Stomach (tissue), 9 donors: ENCODE data around the gene SVOPL. TPM values are rescaled to one million over a fixed set of nuclear protein-coding genes. Genes with fewer than 3 reads are reported as not detected.

Experiments used
- DNase-seq, 2 donors: peaks; one replicate each; pipeline versions ENCODE4 v3.0.0 to v3.0.0-alpha.2; 2013 to 2019
- H3K27ac ChIP-seq, 5 donors: fragments of 200-600 bp in 4 of 5; sonication (generic) in 4 of 5; one replicate each; pipeline ENCODE4 v1.5.1; 2013 to 2019; ENCODE audit warnings: mild to moderate bottlenecking in 1 of 5, moderate library complexity in 1 of 5
- H3K27me3 ChIP-seq, 3 donors: fragments of 200-600 bp; sonication (generic); one replicate each; pipeline ENCODE4 v1.5.1; 2017 to 2019; ENCODE audit warnings: mixed run types in 1 of 3
- H3K36me3 ChIP-seq, 4 donors: fragments of 200-600 bp; sonication (generic); 1 replicate in 3 of 4; 2 replicates in 1 of 4; pipeline ENCODE4 v1.5.1; 2016 to 2019
- H3K4me1 ChIP-seq, 4 donors: fragments of 200-600 bp; sonication (generic); one replicate each; pipeline ENCODE4 v1.5.1; 2016 to 2019
- H3K4me3 ChIP-seq, 4 donors: fragments of 200-600 bp; sonication (generic) in 3 of 4; one replicate each; pipeline ENCODE4 v1.5.1; 2016 to 2019; ENCODE audit warnings: mild to moderate bottlenecking in 1 of 4
- H3K9me3 ChIP-seq, 4 donors: fragments of 200-600 bp; sonication (generic); one replicate each; pipeline ENCODE4 v1.5.1; 2016 to 2019
- CTCF ChIP-seq, 7 experiments: fragments of 450-650 bp in 4 of 7; fragments of 200-600 bp in 3 of 7; sonication (generic) in 3 of 7; IDR thresholded peaks; one replicate each; pipeline ENCODE4 v1.5.1; 2016 to 2019; ENCODE audit warnings: antibody characterized with exemption in 7 of 7, control low read depth in 2 of 7, mild to moderate bottlenecking in 1 of 7
- EP300 ChIP-seq: sonication (generic); formaldehyde crosslinking; IDR thresholded peaks from one replicate; pipeline ENCODE4 v1.6.1; 2017; ENCODE audit warnings: antibody characterized with exemption
- POLR2A ChIP-seq, 4 donors: fragments of 450-650 bp; IDR thresholded peaks; one replicate each; pipeline ENCODE4 v1.6.1; 2016; ENCODE audit warnings: antibody characterized with exemption in 4 of 4, control low read depth in 2 of 4, mild to moderate bottlenecking in 1 of 4, moderate library complexity in 1 of 4
- POLR2AphosphoS5 ChIP-seq, 3 donors: sonication (generic); formaldehyde crosslinking; IDR thresholded peaks; one replicate each; pipeline ENCODE4 v1.6.1; 2016; ENCODE audit warnings: antibody characterized with exemption in 3 of 3
- WGBS, 5 donors: extraction: QIAGEN DNeasy Blood & Tissue Kit in 3 of 5; methylation state at CpG; one replicate each; pipeline versions ENCODE4 v1.1.5 to v1.1.7; 2013 to 2018; 5-methylcytosine and 5-hydroxymethylcytosine counted together
- intact Hi-C: fragments of 100-400 bp; cut with DNase I; formaldehyde crosslinking; loops from one replicate; pipeline ENCODE4 v1.15.1; 2023; ENCODE audit warnings: low total_unique reads
- polyA plus RNA-seq, 3 donors: library from polyadenylated mRNA; stranded (reverse); fragments of 200-250 nt; gene quantifications; one replicate each; pipeline ENCODE4 v1.2.3, GENCODE V29; 2013
- total RNA-seq, 5 donors: library from RNA; depleted of rRNA; stranded (reverse); fragments of >200 nt; gene quantifications; one replicate each; pipeline versions ENCODE4 v1.1.0 to v1.2.3, GENCODE V29; 2014 to 2016
- donor health status: healthy with polysubstance abuse.
- donor health status: Bipolar disorder and iron deficiency.
- donor health status: healthy.

Gene SVOPL
- total and polyA plus RNA-seq, 8 donors, result under 0.01 to 2.3 (median 0.13) TPM; not detected in 5

- H3K27ac ChIP-seq, result no peak overlapping the region
- H3K9me3 ChIP-seq, result no peaks in the 10 kb centered on the region
- H3K36me3 ChIP-seq, result no peaks in the 10 kb centered on the region
- WGBS, 5 donors, result 54 to 75% (median 69%) methylated on average over 12 of the region's 12 CpGs
- H3K27me3 ChIP-seq, result no peaks in the 10 kb centered on the region
- H3K4me3 ChIP-seq, result no peak overlapping the region
- intact Hi-C loops, result no loop called here
- TF ChIP-seq POLR2A (IDR thresholded peaks at IDR 0.05), result no peak
- H3K4me1 ChIP-seq, result no peaks in the 10 kb centered on the region
- peak in 1 of 2 donors; percentile 65 for DNase-seq
Measured at GRCh38 chr7:138608275-138608674, 92.9 kb downstream of the SVOPL start.

GRCh38 chr7:138607216-138608126, 93.7 kb downstream of the SVOPL start:
- TF ChIP-seq POLR2AphosphoS5 (IDR thresholded peaks at IDR 0.05), result no peak
- TF ChIP-seq POLR2A (IDR thresholded peaks at IDR 0.05), result no peak
- TF ChIP-seq EP300, result no peak
- no peak for TF ChIP-seq CTCF (IDR thresholded peaks at IDR 0.05)
- intact Hi-C loops, result no loop called here
- Histone ChIP-seq H3K27me3 (no peaks in the 10 kb centered on the region), H3K4me3 (no peak overlapping the region), H3K9me3 (no peaks in the 10 kb centered on the region), H3K4me1 (no peaks in the 10 kb centered on the region), H3K36me3 (no peaks in the 10 kb centered on the region), H3K27ac (no peak overlapping the region)
- DNase-seq, result no peak
- WGBS, 5 donors, result 77 to 89% (median 85%) methylated on average over 11 of the region's 11 CpGs

- 89 to 95% (median 95%) methylated on average over 3 of the region's 3 CpGs for WGBS, 5 donors
- Histone ChIP-seq H3K36me3 (no peaks in the 10 kb centered on the region), H3K9me3 (no peaks in the 10 kb centered on the region), H3K27me3 (no peaks in the 10 kb centered on the region), H3K4me3 (no peak overlapping the region), H3K27ac (no peak overlapping the region), H3K4me1 (no peaks in the 10 kb centered on the region)
- DNase-seq, result no peak
- intact Hi-C loops, result no loop called here
- no peak for TF ChIP-seq POLR2AphosphoS5 (IDR thresholded peaks at IDR 0.05)
- no peak for TF ChIP-seq EP300
- no peak for TF ChIP-seq POLR2A (IDR thresholded peaks at IDR 0.05)
- no peak for TF ChIP-seq CTCF (IDR thresholded peaks at IDR 0.05)
Measured at GRCh38 chr7:138606236-138606635, 94.9 kb downstream of the SVOPL start.

GRCh38 chr7:138603549-138604318, 97.4 kb downstream of the SVOPL start:
- no peaks in the 10 kb centered on the region for H3K4me1 ChIP-seq
- H3K27me3 ChIP-seq, result no peaks in the 10 kb centered on the region
- no peaks in the 10 kb centered on the region for H3K36me3 ChIP-seq
- DNase-seq, result no peak
- intact Hi-C loops, result no loop called here
- WGBS, 5 donors, result 82 to 95% (median 92%) methylated on average over 8 of the region's 8 CpGs
- H3K27ac ChIP-seq, result no peak overlapping the region
- H3K9me3 ChIP-seq, result no peaks in the 10 kb centered on the region
- H3K4me3 ChIP-seq, result no peak overlapping the region
- no peak for TF ChIP-seq CTCF (IDR thresholded peaks at IDR 0.05)
- no peak for TF ChIP-seq POLR2AphosphoS5 (IDR thresholded peaks at IDR 0.05)
- no peak for TF ChIP-seq POLR2A (IDR thresholded peaks at IDR 0.05)
- TF ChIP-seq EP300, result no peak
